GM12878 (cell line): ENCODE measurements around the gene IL34. TPM values are rescaled to one million over a fixed set of nuclear protein-coding genes. Genes with fewer than 3 reads are reported as not detected.

ENCODE experiments used
- ATAC-seq: fragments of 200-7000 bp; cut with Tn5 transposase; 3 replicates; pipeline ENCODE4 v1.9.1; 2020; ENCODE audit warnings: mild to moderate bottlenecking, moderate library complexity
- BruUV-seq: library from RNA; stranded (reverse); fragments of 400-500 nt; replicated peaks from 2 replicates; lab custom pipeline; 2021; lab: Mats Ljungman, UMichigan
- CTCF ChIA-PET: fragments of 300-600 bp; sonication (Branson Sonifier 250); formaldehyde crosslinking; extraction: SDS; loops from one replicate; lab custom pipeline; 2021; ENCODE audit warnings: inconsistent platforms; lab: Yijun Ruan, JAX
- POLR2A ChIA-PET: fragments of 350-600 bp; formaldehyde crosslinking; extraction: SDS; loops from one replicate; lab custom pipeline; 2021; ENCODE audit warnings: inconsistent platforms; lab: Charles Lee
- RAD21 ChIA-PET: fragments of 300-600 bp; sonication (Branson Sonifier 250); formaldehyde crosslinking; loops from one replicate; lab custom pipeline; 2023; ENCODE audit warnings: antibody characterized with exemption; ENCODE audit not compliant: unreplicated experiment; lab: Charles Lee
- SMC1A ChIA-PET: fragments of 300-600 bp; sonication (Branson Sonifier 250); formaldehyde crosslinking; loops from one replicate; lab custom pipeline; 2023; ENCODE audit not compliant: unreplicated experiment, uncharacterized antibody; lab: Charles Lee
- DNase-seq: peaks from one replicate; pipeline ENCODE4 v3.0.0-alpha.2; 2011; ENCODE audit warnings: low read depth, low spot score
- FAIRE-seq: peaks from 3 replicates; lab custom pipeline; 2011; peaks lifted over from hg19 to GRCh38; lab: Jason Lieb, UNC
- H2AFZ ChIP-seq: 2 replicates; pipeline ENCODE4 v1.6.0; 2011; ENCODE audit warnings: low read depth, low read length, control low read depth; ENCODE audit not compliant: control insufficient read depth
- H3K27ac ChIP-seq: 2 replicates; pipeline ENCODE4 v1.5.1; 2011; ENCODE audit warnings: control low read depth; ENCODE audit not compliant: control insufficient read depth, insufficient read depth
- H3K27me3 ChIP-seq, 2 experiments: replicated peaks in 1 of 2; 2 replicates each; pipeline versions ENCODE4 v1.6.0 to v1.6.1; 2011; ENCODE audit warnings: low read length in 1 of 2; ENCODE audit not compliant: control insufficient read depth in 2 of 2, insufficient read depth in 2 of 2
- H3K36me3 ChIP-seq, 2 experiments: 2 replicates each; pipeline ENCODE4 v1.5.1; 2011; ENCODE audit warnings: low read length in 1 of 2; ENCODE audit not compliant: control insufficient read depth in 2 of 2, insufficient read depth in 2 of 2
- H3K4me1 ChIP-seq: 2 replicates; pipeline ENCODE4 v1.6.1; 2011; ENCODE audit warnings: mild to moderate bottlenecking, low read length, moderate library complexity, mixed read lengths; ENCODE audit not compliant: control insufficient read depth, insufficient read depth
- H3K4me2 ChIP-seq: 2 replicates; pipeline ENCODE4 v1.6.0; 2011; ENCODE audit warnings: control low read depth; ENCODE audit not compliant: control insufficient read depth, insufficient read depth
- H3K4me3 ChIP-seq: fragments of 200-600 bp; sonication (generic); 2 replicates; pipeline ENCODE4 v1.5.1; 2016
- H3K79me2 ChIP-seq: 2 replicates; pipeline ENCODE4 v1.6.0; 2011; ENCODE audit warnings: low read length; ENCODE audit not compliant: control insufficient read depth, insufficient read depth
- H3K9ac ChIP-seq: 2 replicates; pipeline ENCODE4 v1.8.0; 2011; ENCODE audit warnings: low read length, control low read depth, mixed read lengths; ENCODE audit not compliant: control insufficient read depth, insufficient read depth
- H3K9me3 ChIP-seq: replicated peaks from 3 replicates; pipeline ENCODE4 v1.5.1; 2011; ENCODE audit warnings: mild to moderate bottlenecking, low read length; ENCODE audit not compliant: control insufficient read depth, insufficient read depth
- H4K20me1 ChIP-seq: 2 replicates; pipeline ENCODE4 v1.6.0; 2011; ENCODE audit not compliant: control insufficient read depth, insufficient read depth
- ATF3 ChIP-seq: IDR thresholded peaks from 2 replicates; pipeline ENCODE4 v1.6.1; 2011; ENCODE audit warnings: low read depth, mild to moderate bottlenecking, low read length, moderate library complexity, borderline replicate concordance; ENCODE audit errors: extremely low read depth
- BCL3 ChIP-seq: IDR thresholded peaks from 2 replicates; pipeline ENCODE4 v1.6.1; 2011; ENCODE audit warnings: borderline replicate concordance, low read depth, mild to moderate bottlenecking, moderate library complexity, low read length; ENCODE audit not compliant: insufficient read depth, poor library complexity, severe bottlenecking
- BMI1 ChIP-seq: fragments of 450-650 bp; IDR thresholded peaks from 2 replicates; pipeline ENCODE4 v1.6.1; 2016; ENCODE audit warnings: mild to moderate bottlenecking, moderate library complexity, borderline replicate concordance
- CTCF ChIP-seq, 3 experiments: IDR thresholded peaks in 2 of 3; conservative IDR thresholded peaks in 1 of 3; 2 replicates each; pipeline ENCODE4 v1.5.1; 2011; ENCODE audit warnings: low read depth in 3 of 3, low read length in 3 of 3, mild to moderate bottlenecking in 3 of 3, control low read depth in 2 of 3, moderate library complexity in 2 of 3, inconsistent platforms in 1 of 3, mixed read lengths in 1 of 3; ENCODE audit not compliant: control insufficient read depth in 2 of 3, insufficient read depth in 1 of 3; ENCODE audit errors: extremely low read depth in 1 of 3
- ETV6 ChIP-seq, 2 experiments: fragments of 450-650 bp in 1 of 2; IDR thresholded peaks in 1 of 2; conservative IDR thresholded peaks in 1 of 2; 2 replicates each; pipeline ENCODE4 v1.6.1; 2014; ENCODE audit warnings: antibody characterized with exemption in 1 of 2, borderline replicate concordance in 1 of 2, low read depth in 1 of 2, mild to moderate bottlenecking in 1 of 2, moderate library complexity in 1 of 2
- FOXM1 ChIP-seq: IDR thresholded peaks from 2 replicates; pipeline ENCODE4 v1.6.1; 2012; ENCODE audit warnings: low read depth, mild to moderate bottlenecking, inconsistent platforms, low read length, moderate library complexity
- IKZF2 ChIP-seq, 2 experiments: fragments of 450-650 bp; IDR thresholded peaks; 2 replicates each; pipeline ENCODE4 v1.6.1; 2017; ENCODE audit warnings: mild to moderate bottlenecking in 2 of 2, moderate library complexity in 2 of 2
- LARP7 ChIP-seq: fragments of 450-650 bp; IDR thresholded peaks from 2 replicates; pipeline ENCODE4 v1.6.1; 2017; ENCODE audit warnings: mild to moderate bottlenecking
- NFYB ChIP-seq: IDR thresholded peaks from 2 replicates; pipeline ENCODE4 v1.6.1; 2011; ENCODE audit warnings: low read depth, mild to moderate bottlenecking, low read length, improper control_type of control experiment, moderate library complexity; ENCODE audit not compliant: insufficient read depth
- POU2F2 ChIP-seq: IDR thresholded peaks from 3 replicates; pipeline ENCODE4 v1.6.1; 2011; ENCODE audit warnings: low read depth, mild to moderate bottlenecking, low read length, borderline replicate concordance
- RELA ChIP-seq: fragments of 450-650 bp; IDR thresholded peaks from 2 replicates; pipeline ENCODE4 v1.8.0; 2014; ENCODE audit warnings: borderline replicate concordance; ENCODE audit not compliant: partially characterized antibody
- SMAD1 ChIP-seq: fragments of 450-650 bp; IDR thresholded peaks from 2 replicates; pipeline ENCODE4 v1.6.1; 2018; ENCODE audit warnings: mild to moderate bottlenecking, low read depth; ENCODE audit not compliant: partially characterized antibody
- STAT1 ChIP-seq: fragments of 450-650 bp; conservative IDR thresholded peaks from 2 replicates; pipeline ENCODE4 v1.6.1; 2014; ENCODE audit warnings: antibody characterized with exemption, mild to moderate bottlenecking
- TAF1 ChIP-seq: IDR thresholded peaks from 2 replicates; pipeline ENCODE4 v1.6.1; 2011; ENCODE audit warnings: mild to moderate bottlenecking, low read depth, low read length, borderline replicate concordance
- YY1 ChIP-seq: IDR thresholded peaks from 2 replicates; pipeline ENCODE4 v1.6.1; 2011; ENCODE audit warnings: low read depth, mild to moderate bottlenecking, low read length
- WGBS: methylation state at CpG from one replicate; pipeline ENCODE4 v1.1.6; 2016; ENCODE audit warnings: low lambda C conversion rate; ENCODE audit not compliant: insufficient replicate concordance, insufficient coverage; ENCODE audit errors: missing lambda C conversion rate; 5-methylcytosine and 5-hydroxymethylcytosine counted together
- in situ Hi-C: fragments of 300-500 bp; cut with MboI; formaldehyde crosslinking; loops from 9 replicates; pipeline ENCODE4 v1.14.3; 2018; ENCODE audit warnings: mixed read lengths
- intact Hi-C: fragments of 100-400 bp; cut with micrococcal nuclease; formaldehyde crosslinking; loops from one replicate; pipeline ENCODE4 v1.14.2; 2022; ENCODE audit not compliant: unreplicated experiment
- polyA plus RNA-seq, 11 experiments: library from polyadenylated mRNA; depleted of rRNA in 4 of 11; unstranded in 6 of 11; stranded (reverse) in 5 of 11; fragments of >200 nt; fragmentation: Nextera tagmentation in 4 of 11; fragmentation: Illumina TruSeq in 1 of 11; extraction: Ambion mirVana in 4 of 11; extraction: Trizol in 1 of 11; gene quantifications; 1 replicate in 1 of 11; 2 replicates in 10 of 11; pipeline versions ENCODE4 v1.2.1 to v1.2.3, GENCODE V29; 2011 to 2016; ENCODE audit warnings: inconsistent platforms in 2 of 11, missing spikeins in 2 of 11, low read depth in 1 of 11
- total RNA-seq, 4 experiments: library from RNA; depleted of rRNA in 3 of 4; stranded (reverse); fragments of >200 nt in 3 of 4; fragmentation: Illumina TruSeq in 1 of 4; extraction: Trizol in 1 of 4; gene quantifications; 2 replicates each; pipeline versions ENCODE4 v1.2.1 to v1.2.3, GENCODE V29; 2013 to 2021

IL34 gene
- total and polyA plus RNA-seq, 10 of the 15 experiments (the other 5 are each of a cell fraction or from before 2014, with no cell fraction given), result 0.27 to 0.40 TPM; not detected in 8

- BruUV-seq, result no TSS peak
- no peak for TF ChIP-seq SMAD1
- no peak for TF ChIP-seq RELA
- TF ChIP-seq IKZF2 (IDR thresholded peaks at IDR 0.05), result no peak
- TF ChIP-seq ETV6 (conservative IDR thresholded peaks at IDR 0.05 in 1 of 2, IDR thresholded peaks at IDR 0.05 in 1 of 2; ENCODE audit: borderline replicate concordance in 1 of 2, low read depth in 1 of 2), result no peak
- TF ChIP-seq LARP7, result no peak
- TF ChIP-seq TAF1, result no peak
- TF ChIP-seq STAT1, result no peak
- no peak for TF ChIP-seq POU2F2
- no peak for TF ChIP-seq BMI1
- no peak for TF ChIP-seq NFYB
- TF ChIP-seq CTCF (IDR thresholded peaks at IDR 0.05 in 2 of 3, conservative IDR thresholded peaks at IDR 0.05 in 1 of 3; ENCODE audit: control insufficient read depth in 2 of 3, extremely low read depth in 1 of 3, insufficient read depth in 1 of 3, low read depth in 3 of 3, low read length in 3 of 3), result no peak
- no peak for TF ChIP-seq FOXM1
- no peak for TF ChIP-seq BCL3
- no peak for TF ChIP-seq ATF3
- no peak for TF ChIP-seq YY1
- ChIA-PET CTCF (interaction anchor here (1.2 kb wide), 1 partner anchor 82 kb away, joined by 4 read pairs; no protein-coding TSS in a partner anchor), POLR2A (no interaction called here), RAD21 (no interaction called here), SMC1A (no interaction called here)
- ATAC-seq, result no peak
- Histone ChIP-seq H3K4me2 (no peak overlapping the region), H2AFZ (no peak overlapping the region), H3K27ac (no peak overlapping the region), H3K9me3 (no peaks in the 10 kb centered on the region), H3K79me2 (no peaks in the 10 kb centered on the region), H3K27me3 (no peaks in the 10 kb centered on the region), H3K9ac (no peak overlapping the region), H3K4me1 (no peaks in the 10 kb centered on the region), H4K20me1 (no peaks in the 10 kb centered on the region), H3K4me3 (no peak overlapping the region), H3K36me3 (peaks cover 0 to 2% of the 10 kb centered on the region in 2 experiments; a peak in 2 of 4 replicates)
- WGBS, result 82% methylated on average over 22 of the region's 22 CpGs
- in situ Hi-C loops, result no loop called here
- intact Hi-C loops, result no loop called here
- no peak for DNase-seq
- no peak for FAIRE-seq
These were observed 42.9 kb downstream of the IL34 start for GRCh38 chr16:70689035-70689969.
